GM21526 (cell line): ENCODE measurements around the gene GALT.

ENCODE experiments used
- ATAC-seq: cut with Tn5 transposase; IDR thresholded peaks from one replicate; pipeline ENCODE4 v1.9.1; 2021; ENCODE audit warnings: moderate library complexity; ENCODE audit not compliant: unreplicated experiment, low FRiP score

GALT gene

GRCh38 chr9:34651321-34651720 is 4.8 kb downstream of the GALT start:
- no peak for ATAC-seq

- ATAC-seq: no peak
These were observed 5.6 kb downstream of the GALT start, which contains the start of gene IL11RA for GRCh38 chr9:34651876-34652601. Gene IL11RA, plus strand, starts transcription at chr9:34652185. Its CDS starts 3,033 bp downstream, at chr9:34655218.

- no peak for ATAC-seq
These were observed 6.1 kb downstream of the GALT start for GRCh38 chr9:34652602-34653000.

- ATAC-seq: no peak
These were observed 6.9 kb downstream of the GALT start for GRCh38 chr9:34653151-34654072.

- no peak for ATAC-seq
These were observed 8.0 kb downstream of the GALT start for GRCh38 chr9:34654323-34655051.

- ATAC-seq: no peak
These were observed 8.9 kb downstream of the GALT start for GRCh38 chr9:34655394-34655793.

- ATAC-seq: no peak
These were observed 10.5 kb downstream of the GALT start for GRCh38 chr9:34656992-34657391.

- ATAC-seq: no peak
These were observed 12.0 kb downstream of the GALT start for GRCh38 chr9:34658461-34658860.

- ATAC-seq: no peak
These were observed 13.2 kb downstream of the GALT start for GRCh38 chr9:34659592-34660253.

GRCh38 chr9:34662526-34663302 is 16.2 kb downstream of the GALT start, which contains the start of gene CCL27:
Gene CCL27, minus strand, starts transcription at chr9:34662657. Its CDS starts 24 bp downstream, at chr9:34662633.
- ATAC-seq: no peak

GRCh38 chr9:34663303-34663605 is 16.8 kb downstream of the GALT start:
- no peak for ATAC-seq

GRCh38 chr9:34664281-34665066 is 18.0 kb downstream of the GALT start:
- no peak for ATAC-seq

- ATAC-seq: no peak
These were observed 18.5 kb downstream of the GALT start for GRCh38 chr9:34665067-34665380.

GRCh38 chr9:34665381-34666250 is 19.1 kb downstream of the GALT start:
- peak; percentile 73 for ATAC-seq

- ATAC-seq: no peak
These were observed 23.5 kb downstream of the GALT start for GRCh38 chr9:34669809-34670562.

- ATAC-seq: no peak
These were observed 24.8 kb downstream of the GALT start for GRCh38 chr9:34671307-34671706.

GRCh38 chr9:34674440-34674839 is 28.0 kb downstream of the GALT start:
- ATAC-seq: no peak
